GM21528 (cell line): ENCODE data around the gene ELANE.
"Not testable (repeated sequence)": the region's sequence is repeated elsewhere in the genome, so short reads cannot be mapped to it uniquely, and the experiment has no call there.

Source experiments
- ATAC-seq: cut with Tn5 transposase; IDR thresholded peaks from one replicate; pipeline ENCODE4 v1.9.1; 2021; ENCODE audit warnings: mild to moderate bottlenecking, moderate library complexity; ENCODE audit not compliant: unreplicated experiment, low FRiP score

ELANE gene

GRCh38 chr19:835210-835810 is 16.8 kb upstream of the ELANE start:
- ATAC-seq, result no peak

GRCh38 chr19:840519-841206 is 11.4 kb upstream of the ELANE start, which contains the start of gene PRTN3:
TSS of gene PRTN3 (plus strand) at chr19:840999. CDS start at chr19:841009, 10 bp downstream.
- no peak for ATAC-seq

GRCh38 chr19:842802-843179 is 9.3 kb upstream of the ELANE start:
- ATAC-seq, result not testable (repeated sequence)

GRCh38 chr19:843180-843835 is 8.8 kb upstream of the ELANE start:
- ATAC-seq, result no peak

GRCh38 chr19:843836-844545 is 8.1 kb upstream of the ELANE start:
- ATAC-seq, result no peak

- no peak for ATAC-seq
These were observed 7.5 kb upstream of the ELANE start for GRCh38 chr19:844546-844971.

GRCh38 chr19:845707-846521 is 6.2 kb upstream of the ELANE start:
- no peak for ATAC-seq

- no peak for ATAC-seq
These were observed 3.6 kb upstream of the ELANE start for GRCh38 chr19:848386-848921.

- ATAC-seq, result not testable (repeated sequence)
These were observed 2.9 kb upstream of the ELANE start for GRCh38 chr19:849195-849594.

GRCh38 chr19:850221-850978 is 1.7 kb upstream of the ELANE start:
- ATAC-seq, result no peak

GRCh38 chr19:850979-851335 is 1.1 kb upstream of the ELANE start:
- no peak for ATAC-seq

GRCh38 chr19:853014-853585 is 997 bp downstream of the ELANE start:
- no peak for ATAC-seq

GRCh38 chr19:853614-854220 is 1.6 kb downstream of the ELANE start:
- not testable (repeated sequence) for ATAC-seq

- ATAC-seq, result no peak
These were observed 2.4 kb downstream of the ELANE start for GRCh38 chr19:854549-854948.

GRCh38 chr19:855142-855541 is 3.0 kb downstream of the ELANE start:
- ATAC-seq, result no peak

GRCh38 chr19:855566-856120 is 3.5 kb downstream of the ELANE start:
- no peak for ATAC-seq

GRCh38 chr19:858284-858683 is 6.2 kb downstream of the ELANE start:
- no peak for ATAC-seq
